SK-N-SH (cell line): ENCODE data around the gene SETD3. TPM values are rescaled to one million over a fixed set of nuclear protein-coding genes. Genes with fewer than 3 reads are reported as not detected.

Experiments
- CTCF ChIA-PET: fragments of 300-600, 350-600 bp; formaldehyde crosslinking; extraction: SDS; loops from one replicate; lab custom pipeline; 2021; lab: Yijun Ruan, JAX
- POLR2A ChIA-PET: fragments of 350-600 bp; sonication (Branson Sonifier 250); formaldehyde crosslinking; extraction: SDS; loops from one replicate; lab custom pipeline; 2020; ENCODE audit warnings: antibody characterized with exemption, inconsistent platforms; lab: Yijun Ruan, JAX
- DNase-seq: peaks from one replicate; pipeline ENCODE4 v3.0.0; 2012
- H2AFZ ChIP-seq: fragments of 200-600 bp; sonication (generic); 2 replicates; pipeline ENCODE4 v1.8.1; 2016; ENCODE audit warnings: antibody characterized with exemption, mild to moderate bottlenecking, low read depth
- H3F3A ChIP-seq: fragments of 200-600 bp; sonication (generic); replicated peaks from 2 replicates; pipeline ENCODE3; 2016; ENCODE audit warnings: antibody characterized with exemption, mild to moderate bottlenecking; ENCODE audit not compliant: insufficient read depth
- H3K27ac ChIP-seq, 2 experiments: fragments of 200-500 bp in 1 of 2; fragments of 200-600 bp in 1 of 2; sonication (Bioruptor generic) in 1 of 2; sonication (generic), shearing (Covaris generic) in 1 of 2; 2 replicates each; pipeline versions ENCODE4 v1.5.1 to v1.6.1; 2014 to 2016; ENCODE audit warnings: low read depth in 2 of 2, inconsistent platforms in 1 of 2, low read length in 1 of 2, mild to moderate bottlenecking in 1 of 2, mixed read lengths in 1 of 2
- H3K27me3 ChIP-seq: fragments of 200-600 bp; sonication (generic), shearing (Covaris generic); 2 replicates; pipeline ENCODE4 v1.6.1; 2016; ENCODE audit warnings: mixed run types; ENCODE audit not compliant: insufficient read depth
- H3K36me3 ChIP-seq, 2 experiments: fragments of 200-500 bp in 1 of 2; fragments of 200-600 bp in 1 of 2; sonication (Bioruptor generic) in 1 of 2; sonication (generic) in 1 of 2; replicated peaks in 1 of 2; 2 replicates each; pipeline versions ENCODE3 to v1.5.1; 2014 to 2016; ENCODE audit warnings: low read length in 1 of 2, mild to moderate bottlenecking in 1 of 2; ENCODE audit not compliant: insufficient read depth in 2 of 2, control insufficient read depth in 1 of 2
- H3K4me1 ChIP-seq, 2 experiments: fragments of 200-500 bp in 1 of 2; fragments of 200-600 bp in 1 of 2; sonication (Bioruptor generic) in 1 of 2; sonication (generic), shearing (Covaris generic) in 1 of 2; 2 replicates each; pipeline versions ENCODE4 v1.5.1 to v1.6.1; 2014 to 2016; ENCODE audit warnings: low read depth in 1 of 2, low read length in 1 of 2, mixed run types in 1 of 2; ENCODE audit not compliant: insufficient read depth in 2 of 2, control insufficient read depth in 1 of 2
- H3K4me2 ChIP-seq: fragments of 200-600 bp; sonication (generic), shearing (Covaris generic); 2 replicates; pipeline ENCODE4 v1.6.1; 2017; ENCODE audit warnings: mixed run types
- H3K4me3 ChIP-seq, 2 experiments: fragments of 200-500 bp in 1 of 2; fragments of 200-600 bp in 1 of 2; sonication (Bioruptor generic) in 1 of 2; sonication (generic), shearing (Covaris generic) in 1 of 2; 2 replicates each; pipeline versions ENCODE4 v1.5.1 to v1.8.1; 2014 to 2016; ENCODE audit warnings: low read depth in 2 of 2, inconsistent platforms in 1 of 2, low read length in 1 of 2, mild to moderate bottlenecking in 1 of 2, mixed read lengths in 1 of 2, moderate library complexity in 1 of 2
- H3K79me2 ChIP-seq: fragments of 200-600 bp; sonication (generic); 2 replicates; pipeline ENCODE4 v1.8.1; 2017; ENCODE audit warnings: mild to moderate bottlenecking; ENCODE audit not compliant: insufficient read depth
- H3K9ac ChIP-seq: fragments of 200-600 bp; sonication (generic); 2 replicates; pipeline ENCODE4 v1.6.1; 2017; ENCODE audit warnings: mixed run types
- H3K9me2 ChIP-seq: fragments of 200-600 bp; sonication (generic); 2 replicates; pipeline ENCODE4 v1.6.1; 2017; ENCODE audit warnings: mixed run types
- H3K9me3 ChIP-seq: fragments of 200-600 bp; sonication (generic); 2 replicates; pipeline ENCODE4 v1.6.1; 2017; ENCODE audit warnings: mixed run types, mild to moderate bottlenecking, moderate library complexity
- H4K20me1 ChIP-seq: fragments of 200-600 bp; sonication (generic); 2 replicates; pipeline ENCODE4 v1.6.1; 2017; ENCODE audit warnings: mild to moderate bottlenecking, mixed run types; ENCODE audit not compliant: insufficient read depth
- ELF1 ChIP-seq: IDR thresholded peaks from 2 replicates; pipeline ENCODE4 v1.4.0; 2012
- EP300 ChIP-seq, 2 experiments: IDR thresholded peaks; 2 replicates each; pipeline versions ENCODE4 v1.4.0 to v1.6.1; 2012; ENCODE audit warnings: borderline replicate concordance in 1 of 2, low read depth in 1 of 2, low read length in 1 of 2
- FOXM1 ChIP-seq: IDR thresholded peaks from 2 replicates; pipeline ENCODE4 v1.4.0; 2012; ENCODE audit warnings: low read depth, mild to moderate bottlenecking
- GABPA ChIP-seq: IDR thresholded peaks from 2 replicates; pipeline ENCODE4 v1.4.0; 2012; ENCODE audit warnings: low read depth, mild to moderate bottlenecking
- MEF2A ChIP-seq: IDR thresholded peaks from 2 replicates; pipeline ENCODE4 v1.4.0; 2012; ENCODE audit warnings: low read depth, borderline replicate concordance
- MXI1 ChIP-seq: IDR thresholded peaks from 2 replicates; pipeline ENCODE4 v1.6.1; 2012; ENCODE audit warnings: mild to moderate bottlenecking, low read depth, low read length, improper control_type of control experiment
- NFIC ChIP-seq: IDR thresholded peaks from 2 replicates; pipeline ENCODE4 v1.4.0; 2012; ENCODE audit warnings: borderline replicate concordance
- NRF1 ChIP-seq: IDR thresholded peaks from 2 replicates; pipeline ENCODE4 v1.6.1; 2012; ENCODE audit warnings: low read depth, mild to moderate bottlenecking, low read length
- POLR2AphosphoS5 ChIP-seq: IDR thresholded peaks from 2 replicates; pipeline ENCODE4 v1.6.1; 2012; ENCODE audit warnings: low read depth, low read length
- RCOR1 ChIP-seq: fragments of 150-350 bp; IDR thresholded peaks from 2 replicates; pipeline ENCODE4 v1.6.1; 2017; ENCODE audit warnings: antibody characterized with exemption, low read length
- RFX5 ChIP-seq: IDR thresholded peaks from 2 replicates; pipeline ENCODE4 v1.6.1; 2012; ENCODE audit warnings: mild to moderate bottlenecking, improper control_type of control experiment, low read length
- SIN3A ChIP-seq: IDR thresholded peaks from 2 replicates; pipeline ENCODE4 v1.6.1; 2012; ENCODE audit warnings: low read depth, mild to moderate bottlenecking, low read length, moderate library complexity, borderline replicate concordance
- SMC3 ChIP-seq: IDR thresholded peaks from 2 replicates; pipeline ENCODE4 v1.6.1; 2012; ENCODE audit warnings: low read depth, low read length, improper control_type of control experiment
- TEAD4 ChIP-seq: IDR thresholded peaks from 2 replicates; pipeline ENCODE4 v1.4.0; 2012; ENCODE audit warnings: mild to moderate bottlenecking, borderline replicate concordance; ENCODE audit not compliant: insufficient read depth
- WGBS: methylation state at CpG from one replicate; pipeline ENCODE4 v1.1.6; 2017; ENCODE audit warnings: low lambda C conversion rate; 5-methylcytosine and 5-hydroxymethylcytosine counted together
- polyA plus RNA-seq, 3 experiments: library from polyadenylated mRNA; depleted of rRNA; stranded (reverse); fragments of >200 nt; gene quantifications; 2 replicates each; pipeline ENCODE4 v1.2.3, GENCODE V29; 2012
- TF ChIP-seq, protein P1 (sequence below): IDR thresholded peaks from 2 replicates; pipeline ENCODE4 v1.4.0; 2012; ENCODE audit warnings: low read depth, borderline replicate concordance
- TF ChIP-seq, protein P2 (sequence below): IDR thresholded peaks from 2 replicates; pipeline ENCODE4 v1.4.0; 2012; ENCODE audit warnings: low read depth

The SETD3 gene
- polyA plus RNA-seq, 1 of the 3 experiments (the other 2 are of a cell fraction), result 19.1 TPM

DNA sequence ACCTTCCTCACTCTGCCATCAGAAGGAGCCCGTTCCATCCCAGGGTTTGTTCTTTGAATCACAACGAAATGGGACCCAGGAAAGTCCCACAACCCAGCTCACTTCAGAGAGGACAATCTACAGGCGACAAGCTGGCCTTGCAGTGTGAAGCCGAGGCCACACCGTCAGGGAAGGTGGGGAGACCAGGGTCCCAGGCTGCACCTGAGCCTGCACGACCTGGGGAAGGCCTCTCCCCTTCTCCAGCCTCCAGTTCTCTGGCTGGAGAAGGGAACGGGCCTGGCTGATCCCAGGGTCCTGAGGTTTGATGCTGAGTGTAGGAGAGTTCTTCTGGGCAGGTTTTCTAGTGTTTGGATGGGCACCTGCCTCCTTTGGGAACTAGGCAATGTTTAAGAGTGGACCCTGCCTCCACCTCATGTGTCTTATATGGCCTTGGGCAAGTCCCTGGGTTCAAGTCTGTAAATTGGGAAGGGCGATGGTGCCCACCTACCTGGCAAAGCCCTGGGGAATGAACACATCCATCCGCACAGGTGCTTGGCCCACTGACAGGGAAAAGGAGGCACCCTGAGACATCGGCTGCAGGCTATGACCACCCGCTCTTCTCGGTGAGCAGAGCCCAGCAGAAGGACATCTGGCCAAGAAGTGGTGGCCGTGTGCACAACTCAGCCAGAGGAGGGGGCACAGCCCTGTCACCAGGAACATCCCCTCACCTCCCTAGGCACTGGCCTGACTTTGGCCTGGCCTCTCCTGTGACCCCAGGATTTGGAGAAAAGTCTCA is 130.8 kb downstream of the SETD3 start:
- Histone ChIP-seq H2AFZ (no peak overlapping the region), H3K9ac (no peak overlapping the region), H3K4me3 (no peak overlapping the region), H4K20me1 (no peaks in the 10 kb centered on the region), H3K4me2 (no peak overlapping the region)
- 17% methylated on average over 5 of the region's 13 CpGs for WGBS
- no peak for TF ChIP-seq SMC3
- no peak for TF ChIP-seq EP300 (IDR thresholded peaks at IDR 0.05; ENCODE audit: borderline replicate concordance in 1 of 2, low read depth in 1 of 2, low read length in 1 of 2)
- TF ChIP-seq RCOR1, result no peak
- no peak for TF ChIP-seq NFIC
- no peak for TF ChIP-seq MXI1
- TF ChIP-seq POLR2AphosphoS5, result no peak
- no peak for TF ChIP-seq NRF1
- TF ChIP-seq MEF2A, result no peak
- no peak for TF ChIP-seq SIN3A
- no peak for TF ChIP-seq GABPA
- TF ChIP-seq ELF1, result no peak
- no peak for TF ChIP-seq TEAD4
- TF ChIP-seq, protein P1, sequence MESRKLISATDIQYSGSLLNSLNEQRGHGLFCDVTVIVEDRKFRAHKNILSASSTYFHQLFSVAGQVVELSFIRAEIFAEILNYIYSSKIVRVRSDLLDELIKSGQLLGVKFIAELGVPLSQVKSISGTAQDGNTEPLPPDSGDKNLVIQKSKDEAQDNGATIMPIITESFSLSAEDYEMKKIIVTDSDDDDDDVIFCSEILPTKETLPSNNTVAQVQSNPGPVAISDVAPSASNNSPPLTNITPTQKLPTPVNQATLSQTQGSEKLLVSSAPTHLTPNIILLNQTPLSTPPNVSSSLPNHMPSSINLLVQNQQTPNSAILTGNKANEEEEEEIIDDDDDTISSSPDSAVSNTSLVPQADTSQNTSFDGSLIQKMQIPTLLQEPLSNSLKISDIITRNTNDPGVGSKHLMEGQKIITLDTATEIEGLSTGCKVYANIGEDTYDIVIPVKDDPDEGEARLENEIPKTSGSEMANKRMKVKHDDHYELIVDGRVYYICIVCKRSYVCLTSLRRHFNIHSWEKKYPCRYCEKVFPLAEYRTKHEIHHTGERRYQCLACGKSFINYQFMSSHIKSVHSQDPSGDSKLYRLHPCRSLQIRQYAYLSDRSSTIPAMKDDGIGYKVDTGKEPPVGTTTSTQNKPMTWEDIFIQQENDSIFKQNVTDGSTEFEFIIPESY, result no peak
- no peak for TF ChIP-seq FOXM1
- TF ChIP-seq, protein P2, sequence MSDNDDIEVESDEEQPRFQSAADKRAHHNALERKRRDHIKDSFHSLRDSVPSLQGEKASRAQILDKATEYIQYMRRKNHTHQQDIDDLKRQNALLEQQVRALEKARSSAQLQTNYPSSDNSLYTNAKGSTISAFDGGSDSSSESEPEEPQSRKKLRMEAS, result no peak
- no peak for TF ChIP-seq RFX5
- TF ChIP-seq, all 33 proteins: peak for 0
- Histone ChIP-seq H3K27ac (no peak overlapping the region), H3F3A (no peaks in the 10 kb centered on the region), H3K9me2 (no peaks in the 10 kb centered on the region), H3K9me3 (no peaks in the 10 kb centered on the region), H3K36me3 (no peaks in the 10 kb centered on the region), H3K79me2 (no peaks in the 10 kb centered on the region), H3K27me3 (peaks cover 62% of the 10 kb centered on the region), H3K4me1 (peaks cover 0 to 4% of the 10 kb centered on the region in 2 experiments; a peak in 1 of 4 replicates)
- no peak for DNase-seq
- ChIA-PET CTCF (no interaction called here), POLR2A (no interaction called here)
